ENCODE measurements around the gene TST.
A peak's percentile ranks its signal among the peaks of the same experiment; 100 is the strongest.

- TF ChIP-seq, protein P1, sequence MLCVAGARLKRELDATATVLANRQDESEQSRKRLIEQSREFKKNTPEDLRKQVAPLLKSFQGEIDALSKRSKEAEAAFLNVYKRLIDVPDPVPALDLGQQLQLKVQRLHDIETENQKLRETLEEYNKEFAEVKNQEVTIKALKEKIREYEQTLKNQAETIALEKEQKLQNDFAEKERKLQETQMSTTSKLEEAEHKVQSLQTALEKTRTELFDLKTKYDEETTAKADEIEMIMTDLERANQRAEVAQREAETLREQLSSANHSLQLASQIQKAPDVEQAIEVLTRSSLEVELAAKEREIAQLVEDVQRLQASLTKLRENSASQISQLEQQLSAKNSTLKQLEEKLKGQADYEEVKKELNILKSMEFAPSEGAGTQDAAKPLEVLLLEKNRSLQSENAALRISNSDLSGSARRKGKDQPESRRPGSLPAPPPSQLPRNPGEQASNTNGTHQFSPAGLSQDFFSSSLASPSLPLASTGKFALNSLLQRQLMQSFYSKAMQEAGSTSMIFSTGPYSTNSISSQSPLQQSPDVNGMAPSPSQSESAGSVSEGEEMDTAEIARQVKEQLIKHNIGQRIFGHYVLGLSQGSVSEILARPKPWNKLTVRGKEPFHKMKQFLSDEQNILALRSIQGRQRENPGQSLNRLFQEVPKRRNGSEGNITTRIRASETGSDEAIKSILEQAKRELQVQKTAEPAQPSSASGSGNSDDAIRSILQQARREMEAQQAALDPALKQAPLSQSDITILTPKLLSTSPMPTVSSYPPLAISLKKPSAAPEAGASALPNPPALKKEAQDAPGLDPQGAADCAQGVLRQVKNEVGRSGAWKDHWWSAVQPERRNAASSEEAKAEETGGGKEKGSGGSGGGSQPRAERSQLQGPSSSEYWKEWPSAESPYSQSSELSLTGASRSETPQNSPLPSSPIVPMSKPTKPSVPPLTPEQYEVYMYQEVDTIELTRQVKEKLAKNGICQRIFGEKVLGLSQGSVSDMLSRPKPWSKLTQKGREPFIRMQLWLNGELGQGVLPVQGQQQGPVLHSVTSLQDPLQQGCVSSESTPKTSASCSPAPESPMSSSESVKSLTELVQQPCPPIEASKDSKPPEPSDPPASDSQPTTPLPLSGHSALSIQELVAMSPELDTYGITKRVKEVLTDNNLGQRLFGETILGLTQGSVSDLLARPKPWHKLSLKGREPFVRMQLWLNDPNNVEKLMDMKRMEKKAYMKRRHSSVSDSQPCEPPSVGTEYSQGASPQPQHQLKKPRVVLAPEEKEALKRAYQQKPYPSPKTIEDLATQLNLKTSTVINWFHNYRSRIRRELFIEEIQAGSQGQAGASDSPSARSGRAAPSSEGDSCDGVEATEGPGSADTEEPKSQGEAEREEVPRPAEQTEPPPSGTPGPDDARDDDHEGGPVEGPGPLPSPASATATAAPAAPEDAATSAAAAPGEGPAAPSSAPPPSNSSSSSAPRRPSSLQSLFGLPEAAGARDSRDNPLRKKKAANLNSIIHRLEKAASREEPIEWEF (IDR thresholded peaks at IDR 0.05; ENCODE audit: insufficient replicate concordance, low read depth, low read length), result no peak
- TF ChIP-seq POLR2AphosphoS5 (IDR thresholded peaks at IDR 0.05; ENCODE audit: low read length) (peak; percentile 54; the same call in 1 of the 2 replicates), CREB1 (IDR thresholded peaks at IDR 0.05; ENCODE audit: low read depth) (no peak), EZH2 (IDR thresholded peaks at IDR 0.05; ENCODE audit: borderline replicate concordance, control insufficient read depth, low read depth, low read length) (no peak), SMC3 (IDR thresholded peaks at IDR 0.05; ENCODE audit: borderline replicate concordance, low read length) (no peak), JUND (IDR thresholded peaks at IDR 0.05; ENCODE audit: low read depth, low read length) (peak; percentile 95; the same call in 1 of the 2 replicates), SREBF2 (IDR thresholded peaks at IDR 0.05; ENCODE audit: low read length) (no peak), MTA3 (IDR thresholded peaks at IDR 0.05; ENCODE audit: borderline replicate concordance, low read length) (no peak), CTCF (IDR thresholded peaks at IDR 0.05 in 2 of 3, conservative IDR thresholded peaks at IDR 0.05 in 1 of 3; ENCODE audit: control insufficient read depth in 2 of 3, extremely low read depth in 1 of 3, insufficient read depth in 1 of 3, low read depth in 3 of 3, low read length in 3 of 3) (no peak; a peak in 1 of 6 replicates), CHD4 (IDR thresholded peaks at IDR 0.05) (no peak)
- TF ChIP-seq, protein P2, sequence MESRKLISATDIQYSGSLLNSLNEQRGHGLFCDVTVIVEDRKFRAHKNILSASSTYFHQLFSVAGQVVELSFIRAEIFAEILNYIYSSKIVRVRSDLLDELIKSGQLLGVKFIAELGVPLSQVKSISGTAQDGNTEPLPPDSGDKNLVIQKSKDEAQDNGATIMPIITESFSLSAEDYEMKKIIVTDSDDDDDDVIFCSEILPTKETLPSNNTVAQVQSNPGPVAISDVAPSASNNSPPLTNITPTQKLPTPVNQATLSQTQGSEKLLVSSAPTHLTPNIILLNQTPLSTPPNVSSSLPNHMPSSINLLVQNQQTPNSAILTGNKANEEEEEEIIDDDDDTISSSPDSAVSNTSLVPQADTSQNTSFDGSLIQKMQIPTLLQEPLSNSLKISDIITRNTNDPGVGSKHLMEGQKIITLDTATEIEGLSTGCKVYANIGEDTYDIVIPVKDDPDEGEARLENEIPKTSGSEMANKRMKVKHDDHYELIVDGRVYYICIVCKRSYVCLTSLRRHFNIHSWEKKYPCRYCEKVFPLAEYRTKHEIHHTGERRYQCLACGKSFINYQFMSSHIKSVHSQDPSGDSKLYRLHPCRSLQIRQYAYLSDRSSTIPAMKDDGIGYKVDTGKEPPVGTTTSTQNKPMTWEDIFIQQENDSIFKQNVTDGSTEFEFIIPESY (IDR thresholded peaks at IDR 0.05), result no peak
Observed at GRCh38 chr22:37019309-37020191, at the start of gene TST, which contains the start of gene MPST.
